Measurements from ENCODE around the gene ZNF318.

DNA sequence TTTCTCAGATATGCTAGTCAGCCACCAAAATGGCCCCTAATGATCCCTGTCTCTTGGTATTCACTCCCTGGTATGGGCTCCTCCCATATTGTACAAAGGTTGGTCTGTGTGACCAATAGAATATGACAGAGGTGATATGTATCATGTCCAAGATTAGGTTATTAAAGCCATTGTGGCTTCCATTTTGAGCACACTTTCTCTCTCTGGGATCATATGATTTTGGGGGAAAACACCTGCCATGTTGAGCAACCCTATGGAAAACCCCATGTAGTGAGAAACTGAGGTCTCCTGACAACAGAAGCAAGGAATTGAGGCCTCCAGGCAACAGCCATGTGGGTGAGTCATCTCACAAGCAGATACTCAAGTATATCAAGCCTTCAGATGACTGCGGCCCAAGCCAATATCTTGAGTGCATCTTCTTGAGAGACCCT is 7.1 kb upstream of the ZNF318 start:
- TF ChIP-seq, protein P1, sequence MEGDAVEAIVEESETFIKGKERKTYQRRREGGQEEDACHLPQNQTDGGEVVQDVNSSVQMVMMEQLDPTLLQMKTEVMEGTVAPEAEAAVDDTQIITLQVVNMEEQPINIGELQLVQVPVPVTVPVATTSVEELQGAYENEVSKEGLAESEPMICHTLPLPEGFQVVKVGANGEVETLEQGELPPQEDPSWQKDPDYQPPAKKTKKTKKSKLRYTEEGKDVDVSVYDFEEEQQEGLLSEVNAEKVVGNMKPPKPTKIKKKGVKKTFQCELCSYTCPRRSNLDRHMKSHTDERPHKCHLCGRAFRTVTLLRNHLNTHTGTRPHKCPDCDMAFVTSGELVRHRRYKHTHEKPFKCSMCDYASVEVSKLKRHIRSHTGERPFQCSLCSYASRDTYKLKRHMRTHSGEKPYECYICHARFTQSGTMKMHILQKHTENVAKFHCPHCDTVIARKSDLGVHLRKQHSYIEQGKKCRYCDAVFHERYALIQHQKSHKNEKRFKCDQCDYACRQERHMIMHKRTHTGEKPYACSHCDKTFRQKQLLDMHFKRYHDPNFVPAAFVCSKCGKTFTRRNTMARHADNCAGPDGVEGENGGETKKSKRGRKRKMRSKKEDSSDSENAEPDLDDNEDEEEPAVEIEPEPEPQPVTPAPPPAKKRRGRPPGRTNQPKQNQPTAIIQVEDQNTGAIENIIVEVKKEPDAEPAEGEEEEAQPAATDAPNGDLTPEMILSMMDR (conservative IDR thresholded peaks at IDR 0.05) = no peak
- TF ChIP-seq EZH2 (IDR thresholded peaks at IDR 0.05; ENCODE audit: low read depth) = no peak

All from PC-9 (cell line).